Adrenal gland (tissue), 5 donors: ENCODE measurements around the gene MRPL9.

Experiments
- CTCF ChIP-seq, 6 experiments: fragments of 450-650 bp in 4 of 6; fragments of 200-600 bp in 2 of 6; sonication (generic) in 1 of 6; IDR thresholded peaks; 1 replicate in 5 of 6; 2 replicates in 1 of 6; pipeline versions ENCODE4 v1.5.1 to v1.8.0; 2016 to 2021; ENCODE audit warnings: antibody characterized with exemption in 6 of 6, mild to moderate bottlenecking in 2 of 6, moderate library complexity in 1 of 6
- POLR2A ChIP-seq, 2 donors: fragments of 450-650 bp; IDR thresholded peaks; one replicate each; pipeline ENCODE4 v1.6.1; 2017; ENCODE audit warnings: antibody characterized with exemption in 2 of 2, mild to moderate bottlenecking in 2 of 2, moderate library complexity in 1 of 2
- donor health status: DM: no; HTN: no; CAD: no.

- no peak for TF ChIP-seq CTCF (IDR thresholded peaks at IDR 0.05)
- no peak for TF ChIP-seq POLR2A (IDR thresholded peaks at IDR 0.05)
Measured at GRCh38 chr1:151711044-151711800, 52.1 kb downstream of the MRPL9 start.
